Measurements from ENCODE around the gene AVPR1A.

AVPR1A gene

GRCh38 chr12:63132201-63132600, 18.8 kb downstream of the AVPR1A start:
- TF ChIP-seq CTCF (IDR thresholded peaks at IDR 0.05): no peak
- H3K27ac ChIP-seq: no peak overlapping the region

- TF ChIP-seq CTCF (IDR thresholded peaks at IDR 0.05) (no peak), ZFX (IDR thresholded peaks at IDR 0.05; ENCODE audit: borderline replicate concordance) (no peak)
- H3K27ac ChIP-seq: no peak overlapping the region
Observed at GRCh38 chr12:63129927-63130326, 21.1 kb downstream of the AVPR1A start.

DNA sequence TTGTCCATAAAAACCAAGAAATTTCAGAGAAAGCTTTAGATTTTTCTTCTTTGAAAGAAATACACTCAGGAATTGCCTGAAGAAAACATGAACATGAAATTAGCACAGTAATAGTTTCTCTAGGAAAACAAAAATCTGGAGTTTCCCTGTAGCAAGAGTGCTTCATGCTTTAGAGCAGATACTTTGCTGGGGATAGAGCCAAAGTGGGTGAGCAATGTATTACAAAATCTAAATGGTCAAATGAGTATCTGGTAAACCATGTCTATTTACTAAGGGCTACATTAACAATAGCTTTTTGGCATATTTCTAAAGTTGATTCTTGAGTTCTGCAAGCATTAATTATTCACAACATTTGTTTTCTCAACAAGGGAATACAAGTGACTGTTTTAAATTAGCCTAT, 26.2 kb downstream of the AVPR1A start:
- no peak for TF ChIP-seq ZFX (IDR thresholded peaks at IDR 0.05; ENCODE audit: borderline replicate concordance)
- TF ChIP-seq CTCF (IDR thresholded peaks at IDR 0.05): no peak

DNA sequence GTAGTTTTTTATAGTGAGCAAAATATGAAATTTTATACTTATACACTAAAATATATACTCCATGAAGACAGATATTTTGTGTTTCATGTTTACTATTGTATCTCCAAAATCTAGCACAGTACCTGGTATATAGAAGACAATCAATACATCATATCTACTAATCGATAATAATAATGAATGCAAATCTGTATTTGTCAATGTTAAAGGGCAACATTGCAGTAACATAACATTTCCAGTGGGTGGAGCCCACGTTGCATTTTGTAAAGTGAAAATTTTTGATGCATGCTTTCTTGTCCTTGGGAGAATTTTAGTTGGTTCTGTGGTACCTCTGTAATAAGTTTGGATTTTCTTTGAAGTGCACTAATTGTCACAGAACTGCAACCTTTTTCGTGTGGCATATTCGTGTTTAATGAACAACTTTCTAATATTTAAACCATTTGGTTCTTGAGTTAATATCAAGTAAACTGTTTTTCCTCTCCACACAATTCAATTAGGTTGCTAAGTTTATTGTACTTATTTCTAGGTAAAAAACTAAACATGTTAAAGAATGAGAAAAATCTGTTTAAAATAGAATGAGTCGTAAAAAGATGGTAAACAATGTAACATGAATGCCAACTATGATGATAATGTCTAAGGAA, 47.4 kb downstream of the AVPR1A start:
- TF ChIP-seq ZFX (IDR thresholded peaks at IDR 0.05; ENCODE audit: borderline replicate concordance) (no peak), CTCF (IDR thresholded peaks at IDR 0.05) (peak; percentile 97)
- no peak overlapping the region for H3K27ac ChIP-seq

More for the DNA sequence above, 26.2 kb downstream of the AVPR1A start:
- H3K27ac ChIP-seq: no peak overlapping the region

DNA sequence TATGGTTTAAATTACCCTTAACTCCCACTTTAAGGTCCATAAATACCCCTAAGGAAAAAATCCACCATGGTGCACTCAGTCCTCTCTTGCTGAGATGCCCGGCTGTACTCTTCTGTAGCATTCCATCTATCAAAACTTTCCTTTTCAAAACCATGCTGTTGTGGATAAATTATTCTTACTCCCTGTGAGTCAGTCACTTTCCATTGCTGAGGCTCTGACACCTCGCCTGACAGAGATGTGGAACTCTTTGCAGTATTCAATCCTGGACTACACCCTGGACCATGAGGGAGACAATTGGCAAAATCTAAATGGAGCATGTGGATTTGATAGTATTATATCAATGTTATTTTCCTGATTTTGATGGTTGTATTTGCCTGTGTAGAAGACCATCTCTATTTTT, 49.1 kb downstream of the AVPR1A start:
- H3K27ac ChIP-seq: no peak overlapping the region
- TF ChIP-seq CTCF (IDR thresholded peaks at IDR 0.05) (no peak), ZFX (IDR thresholded peaks at IDR 0.05; ENCODE audit: borderline replicate concordance) (no peak)

GRCh38 chr12:63098851-63099250, 52.1 kb downstream of the AVPR1A start:
- TF ChIP-seq CTCF (IDR thresholded peaks at IDR 0.05) (peak; percentile 59), ZFX (IDR thresholded peaks at IDR 0.05; ENCODE audit: borderline replicate concordance) (no peak)
- no peak overlapping the region for H3K27ac ChIP-seq

DNA sequence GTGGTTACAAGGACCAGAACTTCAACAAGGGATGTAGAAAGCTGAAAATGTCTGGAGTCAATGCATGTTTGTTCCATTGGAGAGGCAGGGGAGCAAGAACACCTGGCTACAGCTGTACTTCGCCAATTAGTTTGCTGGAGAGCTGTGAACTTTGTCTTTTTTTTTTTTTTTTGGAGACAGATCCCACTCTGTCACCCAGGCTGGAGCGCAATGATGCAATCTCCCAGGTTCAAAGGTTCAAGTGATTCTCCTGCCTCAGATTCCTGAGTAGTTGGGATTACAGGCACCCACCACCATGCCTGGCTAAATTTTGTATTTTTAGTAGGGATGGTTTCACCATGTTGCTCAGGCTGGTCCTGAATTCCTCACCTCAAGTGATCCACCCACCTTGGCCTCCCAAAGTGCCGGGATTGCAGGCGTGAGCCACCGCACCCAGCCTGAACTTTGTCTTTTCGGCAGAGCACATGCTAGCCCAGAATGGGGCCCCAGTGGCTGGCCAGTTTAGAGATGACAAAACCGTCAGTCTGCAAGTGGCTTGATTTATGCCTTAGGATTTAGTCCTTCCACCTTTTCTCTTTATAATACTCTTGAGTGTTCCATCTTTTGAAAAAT, 55.5 kb downstream of the AVPR1A start:
- no peak overlapping the region for H3K27ac ChIP-seq
- TF ChIP-seq ZFX (IDR thresholded peaks at IDR 0.05; ENCODE audit: borderline replicate concordance): no peak
- no peak for TF ChIP-seq CTCF (IDR thresholded peaks at IDR 0.05)

Measured in 22Rv1 (cell line).